ENCODE results near the gene RPS19. TPM values are rescaled to one million over a fixed set of nuclear protein-coding genes. Genes with fewer than 3 reads are reported as not detected.

RPS19 gene
- total RNA-seq, 1 experiment from 2014 or later, result 3,020 TPM

- Histone ChIP-seq H3K4me3 (replicated peaks in 1 of 2; ENCODE audit: low read depth in 1 of 2, low read length in 2 of 2) (no peak overlapping the region), H3K27me3 (ENCODE audit: insufficient read depth, low read length) (no peaks in the 10 kb centered on the region; the same call in 1 of the 2 replicates), H3K4me1 (ENCODE audit: control insufficient read depth in 1 of 2, insufficient read depth in 2 of 2, low read length in 2 of 2) (no peaks in the 10 kb centered on the region), H3K27ac (ENCODE audit: low read depth, low read length) (no peak overlapping the region), H3K9me3 (ENCODE audit: control insufficient read depth in 1 of 2, insufficient read depth in 1 of 2, low read depth in 1 of 2, low read length in 2 of 2) (no peaks in the 10 kb centered on the region), H3K9ac (ENCODE audit: low read length) (no peak overlapping the region), H3K4me2 (ENCODE audit: low read length) (no peak overlapping the region), H3K9me2 (ENCODE audit: insufficient read depth) (no peaks in the 10 kb centered on the region), H4K20me1 (ENCODE audit: insufficient read depth) (no peaks in the 10 kb centered on the region), H3K79me2 (ENCODE audit: insufficient read depth, low read length) (no peaks in the 10 kb centered on the region), H2AFZ (ENCODE audit: low read depth, low read length, poor library complexity, severe bottlenecking) (no peak overlapping the region), H3K36me3 (ENCODE audit: control insufficient read depth in 1 of 2, insufficient read depth in 2 of 2, low read length in 2 of 2) (no peaks in the 10 kb centered on the region)
- intact Hi-C loops (cut with micrococcal nuclease), result no loop called here
- no peak for TF ChIP-seq FOSL1 (IDR thresholded peaks at IDR 0.05; ENCODE audit: low read depth)
- no peak for TF ChIP-seq ATF3 (IDR thresholded peaks at IDR 0.05)
- no peak for TF ChIP-seq SRF (IDR thresholded peaks at IDR 0.05; ENCODE audit: low read depth)
- TF ChIP-seq POLR2A (IDR thresholded peaks at IDR 0.05; ENCODE audit: borderline replicate concordance, extremely low read depth, insufficient read depth, insufficient read length), result no peak
- TF ChIP-seq SIN3A (IDR thresholded peaks at IDR 0.05; ENCODE audit: low read depth), result no peak
- TF ChIP-seq TCF7L2 (IDR thresholded peaks at IDR 0.05; ENCODE audit: borderline replicate concordance, extremely low read depth, insufficient read depth, insufficient read length), result no peak
- no peak for TF ChIP-seq CTCF (IDR thresholded peaks at IDR 0.05 in 2 of 3, conservative IDR thresholded peaks at IDR 0.05 in 1 of 3; ENCODE audit: borderline replicate concordance in 1 of 3, insufficient read depth in 1 of 3, low read depth in 2 of 3, low read length in 2 of 3)
- TF ChIP-seq RAD21 (IDR thresholded peaks at IDR 0.05; ENCODE audit: low read depth), result no peak
- no peak for TF ChIP-seq EZH2 (IDR thresholded peaks at IDR 0.05)
- no peak for TF ChIP-seq POLR2AphosphoS5 (IDR thresholded peaks at IDR 0.05; ENCODE audit: low read depth, low read length)
- DNase-seq (ENCODE audit: low read depth, low spot score) (no peak), ATAC-seq (peak; percentile 29; the same call in 1 of the 2 replicates)
- no TSS peak for BruUV-seq (replicated peaks)
- CTCF ChIA-PET, result interaction anchor here (0.6 kb wide), 1 partner anchor 31 kb away, joined by 3 read pairs; no protein-coding TSS in a partner anchor
- RAD21 ChIA-PET (ENCODE audit: low non-redundant PET in 1 of 2, low total read pairs in 2 of 2, uncharacterized antibody in 2 of 2, unreplicated experiment in 2 of 2), result no interaction called here
- POLR2A ChIA-PET, result no interaction called here
Observed at GRCh38 chr19:41912899-41913537, 53.0 kb downstream of the RPS19 start.

Measured in HCT116 (cell line).